Measurements from ENCODE around the gene RBM20. TPM values are rescaled to one million over a fixed set of nuclear protein-coding genes. Genes with fewer than 3 reads are reported as not detected.

The RBM20 gene
- total and polyA plus RNA-seq, 10 of the 15 experiments (the other 5 are each of a cell fraction or from before 2014, with no cell fraction given), result 0.04 to 0.26 (median 0.15) TPM

- TF ChIP-seq CUX1 (IDR thresholded peaks at IDR 0.05; ENCODE audit: insufficient replicate concordance, low read depth, low read length) (no peak), PBX3 (IDR thresholded peaks at IDR 0.05; ENCODE audit: insufficient replicate concordance, low read depth, low read length) (no peak)
These were observed 218.0 kb downstream of the RBM20 start (continued) for GRCh38 chr10:110861930-110862649.

- no peak overlapping the region for H2AFZ ChIP-seq (ENCODE audit: control insufficient read depth, low read depth, low read length)
- no peak overlapping the region for H3K4me3 ChIP-seq
- no peaks in the 10 kb centered on the region for H4K20me1 ChIP-seq (ENCODE audit: control insufficient read depth, insufficient read depth)
- intact Hi-C loops (cut with micrococcal nuclease; ENCODE audit: unreplicated experiment) (no loop called here), in situ Hi-C loops (cut with MboI) (no loop called here)
- no peaks in the 10 kb centered on the region for H3K36me3 ChIP-seq (ENCODE audit: control insufficient read depth in 2 of 2, insufficient read depth in 2 of 2, low read length in 1 of 2)
- DNase-seq (ENCODE audit: low read depth, low spot score) (no peak), FAIRE-seq (no peak), ATAC-seq (no peak)
- H3K4me1 ChIP-seq (ENCODE audit: control insufficient read depth, insufficient read depth, low read length), result peaks cover 93% of the 10 kb centered on the region
- WGBS (ENCODE audit: insufficient coverage, insufficient replicate concordance, low lambda C conversion rate, missing lambda C conversion rate), result 80% methylated on average over 6 of the region's 6 CpGs
- H3K9ac ChIP-seq (ENCODE audit: control insufficient read depth, insufficient read depth, low read length), result no peak overlapping the region
- peaks cover 2% of the 10 kb centered on the region; the same call in 1 of the 2 replicates for H3K79me2 ChIP-seq (ENCODE audit: control insufficient read depth, insufficient read depth, low read length)
- POLR2A ChIA-PET, result interaction anchor here (0.7 to 6.7 kb wide), 4 partner anchors 8 to 19 kb away, joined by 3 to 145 read pairs (median 24); partner anchors contain the start of gene PDCD4
- no peaks in the 10 kb centered on the region for H3K27me3 ChIP-seq (replicated peaks in 1 of 2; ENCODE audit: control insufficient read depth in 2 of 2, insufficient read depth in 2 of 2, low read length in 1 of 2)
- H3K27ac ChIP-seq (ENCODE audit: control insufficient read depth, insufficient read depth), result peak overlapping the region; percentile 99; the same call in 1 of the 2 replicates
- SMC1A ChIA-PET (ENCODE audit: uncharacterized antibody, unreplicated experiment), result interaction anchor here (1.0 to 6.8 kb wide), 6 partner anchors 9 to 60 kb away, joined by 3 to 188 read pairs (median 41); partner anchors contain the start of gene PDCD4
- no TSS peak for BruUV-seq (replicated peaks)
- no peak overlapping the region for H3K4me2 ChIP-seq (ENCODE audit: control insufficient read depth, insufficient read depth)
- RAD21 ChIA-PET (ENCODE audit: unreplicated experiment), result interaction anchor here (1.0 to 1.4 kb wide), 3 partner anchors 8 to 60 kb away, joined by 3 to 9 read pairs (median 4); partner anchors contain the start of gene PDCD4
- CTCF ChIA-PET, result interaction anchor here (1.1 to 2.6 kb wide), 3 partner anchors 10 to 17 kb away, joined by 3 to 8 read pairs (median 6); no protein-coding TSS in a partner anchor
- H3K9me3 ChIP-seq (replicated peaks; ENCODE audit: control insufficient read depth, insufficient read depth, low read length), result no peaks in the 10 kb centered on the region
- TF ChIP-seq CHD1 (IDR thresholded peaks at IDR 0.05; ENCODE audit: low read depth, low read length) (no peak), POLR2AphosphoS2 (IDR thresholded peaks at IDR 0.05; ENCODE audit: low read depth, low read length) (no peak), BRCA1 (IDR thresholded peaks at IDR 0.05; ENCODE audit: low read depth, low read length) (no peak), GABPA (IDR thresholded peaks at IDR 0.05; ENCODE audit: low read depth) (no peak), POU2F2 (IDR thresholded peaks at IDR 0.05; ENCODE audit: borderline replicate concordance, low read depth, low read length) (no peak), ATF2 (IDR thresholded peaks at IDR 0.05; ENCODE audit: low read length) (no peak), E4F1 (IDR thresholded peaks at IDR 0.05; ENCODE audit: borderline replicate concordance, partially characterized antibody) (no peak)
These were observed 218.8 kb downstream of the RBM20 start for GRCh38 chr10:110862961-110863360.

Measured in GM12878 (cell line).